WTC11 (cell line): ENCODE data around the gene SORL1.

Experiments
- ATF3 ChIP-seq: sonication (generic); formaldehyde crosslinking; conservative IDR thresholded peaks from 2 replicates; pipeline ENCODE4 v1.8.1; 2022; ENCODE audit warnings: mild to moderate bottlenecking, missing genetic modification reagents
- CBFB ChIP-seq: sonication (generic); formaldehyde crosslinking; IDR thresholded peaks from 2 replicates; pipeline ENCODE4 v1.8.1; 2022; ENCODE audit warnings: mild to moderate bottlenecking, low read depth, missing genetic modification reagents
- CTCF ChIP-seq: fragments of 200-600 bp; IDR thresholded peaks from 2 replicates; pipeline ENCODE4 v1.8.0; 2022; ENCODE audit warnings: antibody characterized with exemption
- MXD4 ChIP-seq: fragments of 250-450 bp; sonication (Bioruptor Pico); IDR thresholded peaks from 2 replicates; pipeline ENCODE4 v1.8.0; 2021; ENCODE audit warnings: mild to moderate bottlenecking, moderate library complexity, borderline replicate concordance
- NR2C2 ChIP-seq: sonication (generic); formaldehyde crosslinking; IDR thresholded peaks from 2 replicates; pipeline ENCODE4 v1.8.0; 2022; ENCODE audit warnings: mild to moderate bottlenecking, missing genetic modification reagents
- RELA ChIP-seq: sonication (generic); formaldehyde crosslinking; IDR thresholded peaks from 2 replicates; pipeline ENCODE4 v1.8.1; 2022; ENCODE audit warnings: missing genetic modification reagents, mild to moderate bottlenecking, borderline replicate concordance
- ZNF121 ChIP-seq: sonication (generic); formaldehyde crosslinking; IDR thresholded peaks from 2 replicates; pipeline ENCODE4 v1.8.0; 2023; ENCODE audit warnings: missing genetic modification reagents
- ZNF671 ChIP-seq: fragments of 250-450 bp; sonication (Bioruptor Pico); IDR thresholded peaks from 2 replicates; pipeline ENCODE4 v1.8.0; 2021; ENCODE audit warnings: mild to moderate bottlenecking
- TF ChIP-seq, protein P1 (sequence below): sonication (generic); formaldehyde crosslinking; IDR thresholded peaks from 2 replicates; pipeline ENCODE4 v1.8.1; 2023; ENCODE audit warnings: mild to moderate bottlenecking, missing genetic modification reagents, moderate library complexity
- TF ChIP-seq, protein P2 (sequence below): sonication (generic); formaldehyde crosslinking; IDR thresholded peaks from 2 replicates; pipeline ENCODE4 v1.8.0; 2023; ENCODE audit warnings: mild to moderate bottlenecking, missing genetic modification reagents
- TF ChIP-seq, protein P3 (sequence below): sonication (generic); formaldehyde crosslinking; IDR thresholded peaks from 2 replicates; pipeline ENCODE4 v1.8.1; 2023; ENCODE audit warnings: mild to moderate bottlenecking, missing genetic modification reagents, moderate library complexity

DNA sequence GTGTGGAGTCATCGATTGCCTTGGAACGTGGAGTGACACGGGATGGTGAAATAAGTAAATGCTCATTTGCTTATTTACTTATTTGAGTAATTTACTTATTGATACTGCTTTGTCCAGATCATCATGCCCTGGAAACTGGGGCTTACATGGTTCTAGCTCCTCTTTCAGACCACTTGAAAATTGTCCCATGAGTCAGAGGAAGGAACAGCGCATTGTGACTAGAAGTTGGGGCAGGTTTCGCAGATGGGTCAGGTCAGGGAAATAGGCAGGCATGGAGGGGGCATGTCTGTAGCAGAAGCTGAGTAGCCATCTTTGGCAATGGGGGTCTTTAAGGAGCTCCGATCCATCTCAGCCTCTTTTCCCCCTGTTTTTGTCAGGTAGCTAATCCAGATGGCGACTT lies 104.8 kb downstream of the SORL1 start:
- TF ChIP-seq CTCF = no peak
- TF ChIP-seq ATF3 (CRISPR knock-in tag) = no peak
- TF ChIP-seq, protein P1, sequence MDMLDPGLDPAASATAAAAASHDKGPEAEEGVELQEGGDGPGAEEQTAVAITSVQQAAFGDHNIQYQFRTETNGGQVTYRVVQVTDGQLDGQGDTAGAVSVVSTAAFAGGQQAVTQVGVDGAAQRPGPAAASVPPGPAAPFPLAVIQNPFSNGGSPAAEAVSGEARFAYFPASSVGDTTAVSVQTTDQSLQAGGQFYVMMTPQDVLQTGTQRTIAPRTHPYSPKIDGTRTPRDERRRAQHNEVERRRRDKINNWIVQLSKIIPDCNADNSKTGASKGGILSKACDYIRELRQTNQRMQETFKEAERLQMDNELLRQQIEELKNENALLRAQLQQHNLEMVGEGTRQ (CRISPR knock-in tag) = no peak
- TF ChIP-seq, protein P2, sequence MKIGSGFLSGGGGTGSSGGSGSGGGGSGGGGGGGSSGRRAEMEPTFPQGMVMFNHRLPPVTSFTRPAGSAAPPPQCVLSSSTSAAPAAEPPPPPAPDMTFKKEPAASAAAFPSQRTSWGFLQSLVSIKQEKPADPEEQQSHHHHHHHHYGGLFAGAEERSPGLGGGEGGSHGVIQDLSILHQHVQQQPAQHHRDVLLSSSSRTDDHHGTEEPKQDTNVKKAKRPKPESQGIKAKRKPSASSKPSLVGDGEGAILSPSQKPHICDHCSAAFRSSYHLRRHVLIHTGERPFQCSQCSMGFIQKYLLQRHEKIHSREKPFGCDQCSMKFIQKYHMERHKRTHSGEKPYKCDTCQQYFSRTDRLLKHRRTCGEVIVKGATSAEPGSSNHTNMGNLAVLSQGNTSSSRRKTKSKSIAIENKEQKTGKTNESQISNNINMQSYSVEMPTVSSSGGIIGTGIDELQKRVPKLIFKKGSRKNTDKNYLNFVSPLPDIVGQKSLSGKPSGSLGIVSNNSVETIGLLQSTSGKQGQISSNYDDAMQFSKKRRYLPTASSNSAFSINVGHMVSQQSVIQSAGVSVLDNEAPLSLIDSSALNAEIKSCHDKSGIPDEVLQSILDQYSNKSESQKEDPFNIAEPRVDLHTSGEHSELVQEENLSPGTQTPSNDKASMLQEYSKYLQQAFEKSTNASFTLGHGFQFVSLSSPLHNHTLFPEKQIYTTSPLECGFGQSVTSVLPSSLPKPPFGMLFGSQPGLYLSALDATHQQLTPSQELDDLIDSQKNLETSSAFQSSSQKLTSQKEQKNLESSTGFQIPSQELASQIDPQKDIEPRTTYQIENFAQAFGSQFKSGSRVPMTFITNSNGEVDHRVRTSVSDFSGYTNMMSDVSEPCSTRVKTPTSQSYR = no peak
- no peak for TF ChIP-seq NR2C2 (CRISPR knock-in tag)
- TF ChIP-seq ZNF121 (CRISPR knock-in tag) = no peak
- no peak for TF ChIP-seq ZNF671
- no peak for TF ChIP-seq MXD4 (CRISPR knock-in tag)
- TF ChIP-seq RELA (CRISPR knock-in tag) = no peak
- TF ChIP-seq, protein P3, sequence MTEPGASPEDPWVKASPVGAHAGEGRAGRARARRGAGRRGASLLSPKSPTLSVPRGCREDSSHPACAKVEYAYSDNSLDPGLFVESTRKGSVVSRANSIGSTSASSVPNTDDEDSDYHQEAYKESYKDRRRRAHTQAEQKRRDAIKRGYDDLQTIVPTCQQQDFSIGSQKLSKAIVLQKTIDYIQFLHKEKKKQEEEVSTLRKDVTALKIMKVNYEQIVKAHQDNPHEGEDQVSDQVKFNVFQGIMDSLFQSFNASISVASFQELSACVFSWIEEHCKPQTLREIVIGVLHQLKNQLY = no peak
- TF ChIP-seq CBFB (CRISPR knock-in tag) = no peak
